GM06990 (cell line): ENCODE measurements around the gene EXOSC1.
"Not testable (repeated sequence)": the region's sequence is repeated elsewhere in the genome, so short reads cannot be mapped to it uniquely, and the experiment has no call there.

Source experiments
- DNase-seq: peaks from one replicate; pipeline ENCODE4 v3.0.0-alpha.2; 2011; ENCODE audit not compliant: insufficient read length; ENCODE audit errors: extremely low read depth
- H3K27me3 ChIP-seq: replicated peaks from 2 replicates; pipeline ENCODE4 v1.6.0; 2011; ENCODE audit warnings: low read length; ENCODE audit not compliant: control insufficient read depth, insufficient read depth
- H3K36me3 ChIP-seq: 2 replicates; pipeline ENCODE4 v1.5.1; 2011; ENCODE audit warnings: low read length; ENCODE audit not compliant: control insufficient read depth, insufficient read depth
- H3K4me3 ChIP-seq: replicated peaks from 2 replicates; pipeline ENCODE4 v1.5.1; 2011; ENCODE audit warnings: low read depth, mild to moderate bottlenecking, control low read depth, low read length
- CTCF ChIP-seq: IDR thresholded peaks from 2 replicates; pipeline ENCODE4 v1.5.1; 2011; ENCODE audit warnings: low read length, control low read depth, mild to moderate bottlenecking, inconsistent platforms; ENCODE audit not compliant: insufficient read depth, poor library complexity, severe bottlenecking

Gene EXOSC1

GRCh38 chr10:97434055-97434454 is 11.8 kb downstream of the EXOSC1 start:
- no peak for DNase-seq
- Histone ChIP-seq H3K36me3 (peaks cover 18% of the 10 kb centered on the region), H3K4me3 (no peak overlapping the region), H3K27me3 (no peaks in the 10 kb centered on the region)
- TF ChIP-seq CTCF = no peak

GRCh38 chr10:97428572-97428981 is 17.2 kb downstream of the EXOSC1 start:
- no peak for DNase-seq
- Histone ChIP-seq H3K4me3 (peak overlapping the region; percentile 97), H3K36me3 (peaks cover 11% of the 10 kb centered on the region)

GRCh38 chr10:97427571-97428179 is 18.1 kb downstream of the EXOSC1 start:
- DNase-seq = no peak
- peaks cover 7% of the 10 kb centered on the region for H3K36me3 ChIP-seq

More at GRCh38 chr10:97428572-97428981, 17.2 kb downstream of the EXOSC1 start:
- no peak for TF ChIP-seq CTCF
- no peaks in the 10 kb centered on the region for H3K27me3 ChIP-seq

GRCh38 chr10:97426776-97427570 is 18.8 kb downstream of the EXOSC1 start:
- DNase-seq = no peak
- Histone ChIP-seq H3K4me3 (peak overlapping the region; percentile 97), H3K36me3 (peaks cover 7% of the 10 kb centered on the region), H3K27me3 (no peaks in the 10 kb centered on the region)
- no peak for TF ChIP-seq CTCF

More at GRCh38 chr10:97427571-97428179, 18.1 kb downstream of the EXOSC1 start:
- Histone ChIP-seq H3K27me3 (no peaks in the 10 kb centered on the region), H3K4me3 (peak overlapping the region; percentile 97)
- no peak for TF ChIP-seq CTCF

- H3K27me3 ChIP-seq = no peaks in the 10 kb centered on the region
- peak within 1 kb of the TSS; percentile 97 for H3K4me3 ChIP-seq
- TF ChIP-seq CTCF = peak; percentile 89
- DNase-seq = peak; percentile 100
- peaks cover 2% of the 10 kb centered on the region for H3K36me3 ChIP-seq
Observed at GRCh38 chr10:97425964-97426775, 19.6 kb downstream of the EXOSC1 start, which contains the start of gene PGAM1. Gene PGAM1 (plus strand): TSS chr10:97426191. CDS start chr10:97426308, 117 bp downstream.

GRCh38 chr10:97423757-97424098 is 22.1 kb downstream of the EXOSC1 start:
- not testable (repeated sequence) for H3K36me3 ChIP-seq, H3K4me3 ChIP-seq, DNase-seq, H3K27me3 ChIP-seq
